ENCODE data around the gene GSX1.
"Not testable (repeated sequence)": the region's sequence is repeated elsewhere in the genome, so short reads cannot be mapped to it uniquely, and the experiment has no call there.

GSX1 gene

DNA sequence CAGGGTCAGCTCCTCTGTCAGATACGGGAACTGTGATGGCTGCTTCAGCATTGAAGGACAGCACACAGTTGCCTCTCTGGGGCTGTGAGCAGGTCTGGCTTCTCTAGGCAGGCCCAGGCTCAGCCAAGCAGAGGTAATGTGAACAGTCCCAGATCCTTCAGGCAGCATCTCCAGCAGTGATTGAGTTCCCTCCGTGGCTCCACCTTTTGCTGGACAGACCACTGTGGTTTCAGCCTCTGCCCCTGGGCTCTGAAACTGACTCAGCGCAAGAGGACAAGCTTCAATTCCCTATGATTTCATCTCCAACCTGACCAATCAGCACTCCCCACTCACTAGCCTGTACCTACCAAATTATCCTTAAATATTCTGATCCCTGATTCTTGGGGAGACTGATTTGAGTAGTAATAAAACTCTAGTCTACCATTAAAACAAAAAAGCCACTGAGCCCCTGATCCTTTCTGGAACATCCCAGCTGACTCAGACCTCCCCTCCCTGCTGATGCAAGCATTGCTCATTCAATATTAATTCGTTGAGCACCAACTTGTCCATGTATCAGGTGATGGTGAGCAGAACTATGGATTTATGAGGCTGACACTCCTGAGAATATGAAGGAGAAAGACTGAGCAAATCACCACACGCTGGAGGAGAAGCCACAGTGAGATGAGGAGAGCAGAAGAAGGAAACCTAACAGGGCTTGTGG is 16.7 kb downstream of the GSX1 start:
- H3K9me3 Mint-ChIP-seq: no peaks in the 10 kb centered on the region
- DNase-seq: no peak
- H3K27ac Mint-ChIP-seq: no peak overlapping the region
- H3K4me3 Mint-ChIP-seq: no peak overlapping the region
- no peaks in the 10 kb centered on the region for H3K4me1 Mint-ChIP-seq
- H3K36me3 Mint-ChIP-seq: no peaks in the 10 kb centered on the region
- H3K27me3 Mint-ChIP-seq: peaks cover 52% of the 10 kb centered on the region
- CTCF ChIA-PET: interaction anchor here (1.5 kb wide), 1 partner anchor 21 kb away, joined by 3 read pairs; no protein-coding TSS in a partner anchor

DNA sequence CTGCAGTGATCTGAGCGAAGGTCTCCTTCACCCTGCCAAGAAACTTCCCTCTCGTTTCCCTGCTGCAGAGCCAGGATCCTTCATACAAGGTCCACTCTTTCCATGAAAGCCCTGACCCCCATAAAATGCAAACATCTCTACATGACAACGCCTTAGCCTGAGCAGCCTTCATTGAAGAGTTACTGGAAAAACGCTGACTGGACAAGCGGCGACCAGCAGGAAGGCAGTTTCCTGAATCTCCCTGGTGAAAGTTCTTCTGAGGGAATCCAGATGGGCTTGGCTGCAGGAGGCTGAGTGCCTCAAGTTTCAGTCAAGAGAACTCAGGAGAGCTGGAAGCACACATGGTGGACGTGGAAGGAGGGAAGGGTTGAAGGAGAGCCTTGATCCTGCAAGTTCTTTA is 17.7 kb downstream of the GSX1 start:
- H3K36me3 Mint-ChIP-seq: no peaks in the 10 kb centered on the region
- peaks cover 56% of the 10 kb centered on the region for H3K27me3 Mint-ChIP-seq
- H3K9me3 Mint-ChIP-seq: no peaks in the 10 kb centered on the region
- H3K4me3 Mint-ChIP-seq: no peak overlapping the region
- no peaks in the 10 kb centered on the region for H3K4me1 Mint-ChIP-seq
- CTCF ChIA-PET: interaction anchor here (1.4 to 1.5 kb wide), 2 partner anchors 16 to 20 kb away, joined by 4 to 12 read pairs; no protein-coding TSS in a partner anchor
- H3K27ac Mint-ChIP-seq: no peak overlapping the region
- no peak for DNase-seq

DNA sequence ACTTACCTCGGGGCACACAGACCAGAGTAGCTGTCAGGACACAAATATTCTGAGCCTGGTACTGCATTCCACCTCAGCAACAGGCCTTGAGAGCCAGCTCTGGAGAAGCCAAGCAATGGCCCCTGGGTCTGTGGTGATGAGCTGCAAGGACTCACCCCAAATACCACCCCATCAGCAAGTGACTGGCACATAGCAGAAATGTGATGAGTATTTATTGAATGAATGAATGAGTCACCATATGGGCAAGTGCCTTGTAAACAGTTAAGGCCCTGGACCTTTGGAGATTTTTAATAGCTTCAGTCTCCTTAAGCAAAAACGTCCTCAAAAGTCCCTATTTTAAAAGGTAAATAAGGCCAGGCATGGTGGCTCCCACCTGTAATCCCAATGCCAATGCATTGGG is 18.2 kb downstream of the GSX1 start:
- no peaks in the 10 kb centered on the region for H3K4me1 Mint-ChIP-seq
- H3K4me3 Mint-ChIP-seq: no peak overlapping the region
- no peaks in the 10 kb centered on the region for H3K9me3 Mint-ChIP-seq
- CTCF ChIA-PET: interaction anchor here (0.9 to 1.5 kb wide), 3 partner anchors 10 to 20 kb away, joined by 4 to 12 read pairs (median 4); no protein-coding TSS in a partner anchor
- DNase-seq: no peak
- no peak overlapping the region for H3K27ac Mint-ChIP-seq
- peaks cover 61% of the 10 kb centered on the region for H3K27me3 Mint-ChIP-seq
- no peaks in the 10 kb centered on the region for H3K36me3 Mint-ChIP-seq

DNA sequence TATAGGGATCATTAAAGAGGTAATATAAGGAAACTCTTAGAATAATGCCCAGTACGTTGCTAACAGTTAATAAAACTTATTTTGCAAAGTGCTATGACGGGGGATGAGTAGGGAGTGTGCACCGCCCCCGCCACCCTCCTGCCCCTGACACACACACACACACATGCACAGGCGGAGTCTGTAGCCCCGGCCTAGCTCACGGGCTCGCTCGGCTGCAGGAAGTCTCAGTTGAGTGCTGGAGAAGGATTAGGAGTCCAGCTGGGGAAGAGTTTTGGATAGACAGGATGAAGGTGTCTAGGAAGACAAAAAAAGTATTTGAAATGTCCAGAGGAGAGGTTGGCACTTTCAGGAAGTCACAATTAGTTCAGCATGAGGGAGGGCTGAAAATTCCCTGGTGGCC is 21.5 kb downstream of the GSX1 start:
- CTCF ChIA-PET: no interaction called here
- Mint-ChIP-seq H3K4me3 (no peak overlapping the region), H3K9me3 (no peaks in the 10 kb centered on the region), H3K27ac (no peak overlapping the region), H3K36me3 (no peaks in the 10 kb centered on the region), H3K27me3 (peaks cover 44% of the 10 kb centered on the region), H3K4me1 (no peaks in the 10 kb centered on the region)
- DNase-seq: no peak

DNA sequence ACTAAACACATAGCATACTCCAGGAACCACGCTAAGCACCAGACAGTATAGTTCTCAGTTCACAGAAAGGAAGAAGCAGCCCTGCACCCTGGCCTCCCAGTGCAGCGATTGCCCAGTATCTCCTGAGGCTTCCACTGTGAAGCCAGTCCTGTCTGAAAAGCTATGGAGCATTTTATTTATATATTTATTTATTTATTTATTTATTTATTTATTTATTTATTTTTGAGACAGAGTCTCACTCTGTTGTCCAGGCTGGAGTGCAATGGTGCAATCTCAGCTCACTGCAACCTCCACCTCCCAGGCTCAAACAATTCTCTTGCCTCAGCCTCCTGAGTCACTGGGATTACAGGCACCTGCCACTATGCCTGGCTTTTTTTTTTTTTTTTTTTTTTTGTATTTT is 25.5 kb downstream of the GSX1 start:
- not testable (repeated sequence) for H3K36me3 Mint-ChIP-seq, DNase-seq, H3K4me3 Mint-ChIP-seq, H3K4me1 Mint-ChIP-seq, H3K27ac Mint-ChIP-seq, H3K9me3 Mint-ChIP-seq
- CTCF ChIA-PET: interaction anchor here (0.9 to 5.0 kb wide), 3 partner anchors 10 to 444 kb away, joined by 3 to 49 read pairs (median 4); no protein-coding TSS in a partner anchor
- H3K27me3 Mint-ChIP-seq: peaks cover 59% of the 10 kb centered on the region

DNA sequence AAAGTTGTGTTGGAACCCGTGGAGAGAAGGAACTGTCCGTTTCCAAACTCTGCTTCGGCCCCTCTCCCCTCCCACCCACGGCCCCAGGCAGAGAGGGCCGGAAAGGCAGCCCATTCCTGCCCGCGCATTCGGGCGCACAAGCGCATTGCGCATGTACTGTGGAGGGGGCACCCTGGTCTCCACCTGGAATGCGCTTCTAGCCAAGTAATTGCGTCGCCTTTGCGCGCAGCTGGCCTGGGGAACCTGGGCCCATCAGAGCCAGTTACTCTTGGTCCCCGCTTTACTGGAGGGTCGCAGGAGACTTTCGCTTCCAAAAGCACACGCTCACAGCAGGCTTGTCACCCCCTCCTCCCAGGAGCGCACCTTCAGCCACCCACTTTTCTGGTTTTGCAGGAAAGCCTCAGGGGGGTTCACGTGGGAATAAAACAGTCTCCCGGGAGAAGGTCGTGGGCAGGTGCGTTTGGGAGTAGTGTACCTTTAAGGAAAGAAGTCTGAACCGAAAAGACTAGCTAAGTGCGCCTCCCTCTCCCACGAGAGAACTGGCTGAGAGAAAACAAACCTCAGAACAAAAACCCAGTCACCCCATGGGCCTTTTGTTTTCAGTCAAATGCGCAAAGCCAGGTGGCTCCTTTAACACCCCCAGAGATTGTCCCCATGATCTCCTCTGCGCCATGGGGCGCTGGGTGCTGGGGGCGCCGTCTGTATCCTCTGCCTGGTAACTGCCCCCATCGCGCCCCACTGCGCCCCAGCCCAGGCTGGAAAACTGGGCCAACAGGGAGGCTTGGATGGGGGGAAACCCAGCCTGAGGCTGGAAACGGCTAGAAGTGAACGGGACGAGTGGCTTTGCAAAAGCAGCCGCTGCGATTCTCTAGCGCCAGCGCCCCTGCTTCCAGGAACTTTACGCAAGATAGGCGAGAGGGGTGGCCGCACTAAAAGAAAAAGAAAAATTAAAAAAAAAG is 28.5 kb downstream of the GSX1 start:
- CTCF ChIA-PET: interaction anchor here (0.6 to 1.4 kb wide), 2 partner anchors 133 to 163 kb away, joined by 3 read pairs; no protein-coding TSS in a partner anchor
- Mint-ChIP-seq H3K27me3 (peaks cover 80% of the 10 kb centered on the region), H3K36me3 (no peaks in the 10 kb centered on the region), H3K4me3 (no peak overlapping the region), H3K9me3 (no peaks in the 10 kb centered on the region), H3K4me1 (no peaks in the 10 kb centered on the region), H3K27ac (no peak overlapping the region)
- DNase-seq: no peak

DNA sequence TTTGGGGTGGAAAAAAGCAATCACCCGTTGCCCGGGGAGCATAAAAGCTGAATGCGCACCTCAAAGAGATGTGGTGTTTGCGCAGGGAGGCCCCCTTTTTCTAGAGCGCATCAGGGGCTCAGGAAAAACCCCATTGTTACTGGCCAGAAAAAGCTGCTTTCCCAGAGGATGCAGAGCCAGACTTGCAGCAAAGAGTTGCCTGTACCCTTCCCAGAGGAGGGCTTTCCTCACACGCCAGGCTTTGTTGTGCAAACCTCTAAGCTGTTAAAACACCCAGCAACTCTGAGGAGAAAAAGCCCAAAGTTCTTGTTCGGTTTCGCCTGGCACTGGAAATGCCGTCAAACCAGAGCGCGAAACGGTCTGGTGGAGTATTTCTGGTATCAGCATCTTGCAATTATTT is 29.3 kb downstream of the GSX1 start:
- no peak for DNase-seq

DNA sequence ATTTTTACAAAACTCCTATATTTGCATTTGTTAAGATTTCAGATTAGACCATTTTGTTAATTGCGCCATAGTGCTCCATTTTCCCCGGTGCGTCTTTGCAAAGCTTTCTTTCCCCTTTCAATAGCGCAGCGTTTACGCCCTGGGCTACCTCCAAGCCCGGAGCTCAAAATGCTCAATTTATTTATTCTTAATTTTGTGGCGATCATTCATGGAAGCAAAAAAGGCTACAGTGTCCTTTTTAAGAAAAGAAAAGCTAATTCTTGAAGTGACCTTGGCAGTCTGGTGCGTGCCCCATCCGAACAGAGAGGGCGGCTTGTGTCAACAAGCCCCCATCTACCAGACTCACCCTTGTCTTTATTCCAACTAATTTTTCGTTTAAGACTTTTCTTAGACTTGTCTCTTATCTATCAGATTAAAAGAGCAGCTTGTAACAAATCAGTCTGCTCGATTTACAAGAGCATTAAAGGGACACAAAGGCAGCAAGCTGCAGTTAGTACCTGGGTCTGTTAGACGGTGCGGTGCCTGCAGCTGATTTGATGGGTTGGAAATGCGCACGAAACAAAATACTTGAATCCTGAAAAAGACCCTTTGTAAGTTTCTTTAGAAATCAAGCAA is 30.1 kb downstream of the GSX1 start:
- no peak for DNase-seq
- Mint-ChIP-seq H3K4me1 (no peaks in the 10 kb centered on the region), H3K9me3 (no peaks in the 10 kb centered on the region), H3K27ac (no peak overlapping the region), H3K27me3 (peaks cover 86% of the 10 kb centered on the region), H3K4me3 (no peak overlapping the region), H3K36me3 (no peaks in the 10 kb centered on the region)
- CTCF ChIA-PET: interaction anchor here (0.8 to 1.6 kb wide), 8 partner anchors 10 to 460 kb away, joined by 3 to 5 read pairs (median 3); no protein-coding TSS in a partner anchor

More for the DNA sequence above, 29.3 kb downstream of the GSX1 start:
- CTCF ChIA-PET: interaction anchor here (1.0 to 1.6 kb wide), 6 partner anchors 9 to 460 kb away, joined by 3 to 5 read pairs (median 3); no protein-coding TSS in a partner anchor
- no peak overlapping the region for H3K27ac Mint-ChIP-seq
- H3K4me3 Mint-ChIP-seq: no peak overlapping the region
- peaks cover 88% of the 10 kb centered on the region for H3K27me3 Mint-ChIP-seq
- H3K36me3 Mint-ChIP-seq: no peaks in the 10 kb centered on the region
- H3K4me1 Mint-ChIP-seq: no peaks in the 10 kb centered on the region
- H3K9me3 Mint-ChIP-seq: no peaks in the 10 kb centered on the region

DNA sequence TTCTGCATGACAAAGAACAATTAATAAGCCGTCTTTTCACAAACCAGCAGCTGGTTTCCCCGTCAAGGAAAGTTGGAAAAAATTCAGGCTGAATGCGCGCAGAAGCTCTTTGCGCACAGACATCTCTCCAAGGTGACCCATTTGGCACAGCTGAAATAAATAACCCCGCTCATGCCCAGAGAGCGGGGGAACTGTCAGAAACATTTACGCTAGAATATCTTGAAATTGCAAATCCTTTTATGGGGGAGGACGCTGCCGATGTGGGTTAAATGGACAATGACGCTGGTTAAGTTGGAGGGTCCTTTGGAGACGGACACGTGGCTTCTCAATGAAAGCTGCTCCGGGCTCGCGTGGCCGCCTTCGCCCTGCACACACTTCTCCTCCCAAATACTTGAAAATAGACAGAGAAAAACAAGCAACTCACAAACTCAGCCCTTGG is 30.6 kb downstream of the GSX1 start:
- Mint-ChIP-seq H3K4me3 (no peak overlapping the region), H3K27me3 (peaks cover 89% of the 10 kb centered on the region), H3K9me3 (no peaks in the 10 kb centered on the region), H3K36me3 (no peaks in the 10 kb centered on the region), H3K27ac (no peak overlapping the region), H3K4me1 (no peaks in the 10 kb centered on the region)
- DNase-seq: no peak
- CTCF ChIA-PET: interaction anchor here (1.0 to 1.6 kb wide), 6 partner anchors 10 to 461 kb away, joined by 3 to 5 read pairs (median 3); no protein-coding TSS in a partner anchor

DNA sequence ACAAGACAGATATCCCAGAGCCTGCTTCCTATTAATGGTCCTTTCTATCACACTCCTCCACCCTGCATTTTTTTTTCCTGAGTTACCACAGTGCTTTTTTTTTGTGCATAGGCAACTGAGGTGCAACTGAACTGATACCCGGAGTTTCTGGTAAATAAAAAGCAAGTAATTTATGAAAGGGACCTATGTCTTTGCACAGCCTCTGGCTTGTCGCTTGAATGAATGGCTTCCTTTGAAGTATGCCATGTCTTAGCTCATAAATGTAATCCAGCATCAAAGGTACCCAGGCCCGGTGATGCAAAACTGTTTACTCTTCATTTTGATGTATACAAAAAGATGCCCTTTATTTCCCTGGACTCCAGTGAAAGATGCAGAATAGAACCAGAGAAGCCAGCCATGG is 31.8 kb downstream of the GSX1 start:
- H3K4me3 Mint-ChIP-seq: no peak overlapping the region
- H3K36me3 Mint-ChIP-seq: no peaks in the 10 kb centered on the region
- H3K27me3 Mint-ChIP-seq: peaks cover 86% of the 10 kb centered on the region
- no peaks in the 10 kb centered on the region for H3K4me1 Mint-ChIP-seq
- CTCF ChIA-PET: interaction anchor here (1.4 to 7.6 kb wide), 4 partner anchors 52 to 460 kb away, joined by 3 to 100 read pairs (median 34); no protein-coding TSS in a partner anchor
- DNase-seq: no peak
- H3K9me3 Mint-ChIP-seq: no peaks in the 10 kb centered on the region
- no peak overlapping the region for H3K27ac Mint-ChIP-seq

DNA sequence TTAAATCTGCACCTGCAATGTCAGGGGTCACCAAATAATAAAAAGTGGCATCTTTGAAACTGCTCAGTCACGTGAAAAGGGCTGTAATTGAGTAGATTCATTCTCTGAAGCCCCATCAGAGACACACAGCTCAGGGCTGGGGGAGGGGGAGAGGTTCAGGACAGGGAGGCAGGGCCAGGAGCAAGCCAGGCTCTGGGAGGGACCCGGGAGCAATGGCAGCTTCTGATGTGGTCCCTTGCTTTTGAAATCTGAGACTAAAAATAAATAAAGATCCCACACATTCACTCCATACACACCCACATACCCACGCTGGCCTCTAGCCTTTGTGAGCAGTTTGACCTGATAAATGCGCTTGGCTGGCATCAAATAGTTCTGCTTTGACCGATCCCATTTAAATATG is 32.8 kb downstream of the GSX1 start:
- Mint-ChIP-seq H3K9me3 (no peaks in the 10 kb centered on the region), H3K36me3 (no peaks in the 10 kb centered on the region), H3K4me1 (peaks cover under 1% of the 10 kb centered on the region), H3K4me3 (no peak overlapping the region), H3K27ac (no peak overlapping the region), H3K27me3 (peaks cover 80% of the 10 kb centered on the region)
- CTCF ChIA-PET: interaction anchor here (0.9 to 7.6 kb wide), 12 partner anchors 7 to 461 kb away, joined by 3 to 165 read pairs (median 22); no protein-coding TSS in a partner anchor
- no peak for DNase-seq

DNA sequence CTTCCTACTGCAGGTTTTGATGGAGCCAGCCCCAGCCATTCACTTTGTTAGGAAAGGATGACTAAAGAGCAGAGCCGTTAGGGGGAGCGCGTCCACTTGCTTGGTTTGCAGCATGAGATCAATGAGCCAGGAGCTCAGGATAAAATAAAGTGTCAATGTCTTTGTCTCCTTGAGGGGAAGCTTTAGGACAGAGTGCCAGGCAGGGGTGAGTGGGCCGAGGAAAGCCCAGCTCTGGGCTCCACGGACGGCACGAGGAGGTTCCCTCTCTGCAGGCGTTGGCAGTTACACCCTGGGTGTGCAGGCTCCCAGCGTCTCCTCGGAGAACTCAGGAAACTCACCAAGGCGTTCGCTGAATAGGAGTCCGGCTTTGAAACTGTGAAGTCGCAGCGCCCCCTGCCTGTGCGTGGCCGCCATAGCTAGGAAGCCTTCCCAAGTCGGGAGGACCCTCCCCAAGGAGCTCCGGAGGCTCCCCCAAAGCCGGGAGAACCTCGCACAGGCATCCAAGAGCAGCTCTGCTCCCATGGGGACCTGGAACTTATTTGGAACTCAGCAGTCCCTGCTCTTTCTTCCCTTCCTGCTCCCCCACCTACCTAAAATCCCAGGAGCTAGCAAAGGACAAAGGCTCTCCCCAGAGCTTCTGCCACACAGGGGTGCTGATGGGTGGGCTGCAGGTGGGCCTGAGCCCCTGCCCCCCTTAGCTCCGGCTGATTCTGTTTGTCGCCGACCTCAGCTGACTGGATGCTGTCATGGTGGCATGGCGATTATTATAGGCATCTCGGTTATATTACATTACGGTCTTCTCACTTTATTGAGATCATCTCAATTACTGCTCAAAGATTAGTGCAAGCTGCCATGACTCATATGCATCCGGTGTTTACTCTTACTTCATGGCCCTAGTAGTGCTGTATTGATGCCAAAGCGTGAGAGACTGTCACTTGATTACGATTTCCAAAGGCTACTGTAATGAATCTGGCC is 34.4 kb downstream of the GSX1 start:
- Mint-ChIP-seq H3K9me3 (no peaks in the 10 kb centered on the region), H3K4me3 (no peak overlapping the region), H3K36me3 (no peaks in the 10 kb centered on the region), H3K4me1 (peaks cover 4% of the 10 kb centered on the region), H3K27me3 (peaks cover 78% of the 10 kb centered on the region), H3K27ac (no peak overlapping the region)
- CTCF ChIA-PET: interaction anchor here (0.6 to 7.6 kb wide), 63 partner anchors 8 to 1914 kb away, joined by 3 to 165 read pairs (median 4); partner anchors contain the start of genes CDX2 and PDX1
- peak; percentile 77 for DNase-seq

DNA sequence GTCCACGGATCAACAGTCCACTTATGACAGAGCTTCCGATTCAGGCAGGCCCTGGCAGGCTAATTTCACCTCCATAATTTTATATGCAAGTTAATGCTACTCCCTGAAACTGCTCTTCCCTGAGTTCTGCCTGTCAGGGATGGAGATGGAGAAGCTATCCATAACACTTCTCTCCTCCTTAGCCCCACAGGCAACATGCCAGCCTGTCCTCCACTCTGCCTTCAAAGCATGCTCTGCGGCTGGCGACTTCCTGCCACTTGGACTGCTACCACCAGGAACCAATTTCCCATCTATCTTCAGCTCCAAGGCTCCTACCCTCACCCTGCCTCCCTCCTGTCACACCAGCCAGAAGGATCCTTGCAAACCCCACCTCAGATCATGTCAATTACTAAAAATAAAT is 35.4 kb downstream of the GSX1 start:
- Mint-ChIP-seq H3K36me3 (no peaks in the 10 kb centered on the region), H3K9me3 (no peaks in the 10 kb centered on the region), H3K4me3 (no peak overlapping the region), H3K27ac (no peak overlapping the region), H3K4me1 (peaks cover 4% of the 10 kb centered on the region), H3K27me3 (peaks cover 71% of the 10 kb centered on the region)
- CTCF ChIA-PET: interaction anchor here (0.6 to 7.6 kb wide), 18 partner anchors 10 to 1913 kb away, joined by 3 to 165 read pairs (median 12); no protein-coding TSS in a partner anchor
- no peak for DNase-seq
